Retinal pigment epithelial cell (primary cell): ENCODE measurements around the gene ACSF3.
A peak's percentile ranks its signal among the peaks of the same experiment; 100 is the strongest.

ENCODE experiments used
- DNase-seq: peaks from one replicate; pipeline ENCODE4 v3.0.0-alpha.2; 2010; ENCODE audit warnings: low read depth
- H3K4me3 ChIP-seq: 2 replicates; pipeline ENCODE4 v1.5.1; 2011; ENCODE audit warnings: mild to moderate bottlenecking, low read length, control low read depth, moderate library complexity
- CTCF ChIP-seq: conservative IDR thresholded peaks from 2 replicates; pipeline ENCODE4 v1.5.1; 2011; ENCODE audit warnings: low read depth, low read length, control low read depth, inconsistent platforms

Gene ACSF3

DNA sequence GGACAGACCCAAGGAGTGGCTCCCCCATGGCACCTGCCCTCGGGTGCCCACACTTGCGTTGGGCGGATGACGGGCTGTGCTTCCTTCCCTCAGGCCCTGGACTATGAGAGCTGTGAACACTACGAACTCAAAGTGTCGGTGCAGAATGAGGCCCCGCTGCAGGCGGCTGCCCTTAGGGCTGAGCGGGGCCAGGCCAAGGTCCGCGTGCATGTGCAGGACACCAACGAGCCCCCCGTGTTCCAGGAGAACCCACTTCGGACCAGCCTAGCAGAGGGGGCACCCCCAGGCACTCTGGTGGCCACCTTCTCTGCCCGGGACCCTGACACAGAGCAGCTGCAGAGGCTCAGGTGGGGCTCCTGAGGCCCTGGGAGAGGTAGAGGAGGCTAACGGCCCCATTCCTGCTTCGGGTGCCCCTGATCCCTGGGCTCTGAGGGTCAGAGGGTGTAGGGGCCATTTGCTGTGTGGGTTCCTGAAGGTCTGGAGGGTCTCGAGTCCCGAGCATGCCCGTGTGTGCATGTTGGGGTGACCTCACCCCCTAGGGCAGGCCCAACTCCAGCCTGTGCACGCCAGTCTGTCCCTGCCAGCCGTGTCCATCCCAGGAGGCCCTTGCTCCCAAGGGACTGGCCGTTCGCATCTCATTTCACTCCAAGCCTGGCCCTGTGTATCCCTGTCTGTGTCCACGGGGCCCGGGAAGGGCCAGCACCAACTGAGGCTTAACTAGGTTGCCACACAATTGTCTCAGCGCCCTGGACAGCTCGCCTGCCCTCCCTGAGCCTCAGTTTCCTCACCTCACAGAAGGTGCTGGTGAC, 96.7 kb downstream of the ACSF3 start:
- no peak overlapping the region for H3K4me3 ChIP-seq
- DNase-seq: no peak
- TF ChIP-seq CTCF: no peak

DNA sequence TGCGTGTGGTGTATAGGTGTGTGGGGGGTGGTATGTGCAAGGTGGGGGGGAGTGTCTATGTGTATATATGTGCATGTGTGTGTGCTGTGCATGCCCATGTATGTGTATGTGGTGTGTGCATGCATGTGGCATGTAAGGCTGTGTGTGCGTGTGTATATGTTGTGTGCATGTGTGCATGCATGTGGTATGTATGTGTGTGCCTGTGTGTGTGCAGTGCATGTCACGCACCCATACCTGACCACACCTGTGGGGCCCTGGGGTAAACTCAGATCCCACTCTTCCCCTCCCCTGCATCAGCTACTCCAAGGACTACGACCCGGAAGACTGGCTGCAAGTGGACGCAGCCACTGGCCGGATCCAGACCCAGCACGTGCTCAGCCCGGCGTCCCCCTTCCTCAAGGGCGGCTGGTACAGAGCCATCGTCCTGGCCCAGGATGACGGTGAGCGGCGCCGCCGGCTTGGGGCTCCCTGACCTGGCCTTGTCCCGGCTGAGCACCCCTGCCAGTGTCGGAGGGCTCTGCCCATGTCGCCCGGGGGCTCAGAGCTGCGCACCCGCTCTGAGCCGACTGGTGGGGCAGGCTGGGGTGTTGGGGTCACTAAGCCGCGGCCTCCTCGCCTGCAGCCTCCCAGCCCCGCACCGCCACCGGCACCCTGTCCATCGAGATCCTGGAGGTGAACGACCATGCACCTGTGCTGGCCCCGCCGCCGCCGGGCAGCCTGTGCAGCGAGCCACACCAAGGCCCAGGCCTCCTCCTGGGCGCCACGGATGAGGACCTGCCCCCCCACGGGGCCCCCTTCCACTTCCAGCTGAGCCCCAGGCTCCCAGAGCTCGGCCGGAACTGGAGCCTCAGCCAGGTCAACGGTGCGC, 97.6 kb downstream of the ACSF3 start:
- TF ChIP-seq CTCF: no peak
- no peak for DNase-seq

GRCh38 chr16:89191901-89192185, 98.2 kb downstream of the ACSF3 start:
- no peak for TF ChIP-seq CTCF
- peak overlapping the region; percentile 24 for H3K4me3 ChIP-seq
- no peak for DNase-seq

More for the DNA sequence above, 97.6 kb downstream of the ACSF3 start:
- H3K4me3 ChIP-seq: no peak overlapping the region

- DNase-seq: peak; percentile 44
These were observed 98.7 kb downstream of the ACSF3 start for GRCh38 chr16:89192186-89192955.

DNA sequence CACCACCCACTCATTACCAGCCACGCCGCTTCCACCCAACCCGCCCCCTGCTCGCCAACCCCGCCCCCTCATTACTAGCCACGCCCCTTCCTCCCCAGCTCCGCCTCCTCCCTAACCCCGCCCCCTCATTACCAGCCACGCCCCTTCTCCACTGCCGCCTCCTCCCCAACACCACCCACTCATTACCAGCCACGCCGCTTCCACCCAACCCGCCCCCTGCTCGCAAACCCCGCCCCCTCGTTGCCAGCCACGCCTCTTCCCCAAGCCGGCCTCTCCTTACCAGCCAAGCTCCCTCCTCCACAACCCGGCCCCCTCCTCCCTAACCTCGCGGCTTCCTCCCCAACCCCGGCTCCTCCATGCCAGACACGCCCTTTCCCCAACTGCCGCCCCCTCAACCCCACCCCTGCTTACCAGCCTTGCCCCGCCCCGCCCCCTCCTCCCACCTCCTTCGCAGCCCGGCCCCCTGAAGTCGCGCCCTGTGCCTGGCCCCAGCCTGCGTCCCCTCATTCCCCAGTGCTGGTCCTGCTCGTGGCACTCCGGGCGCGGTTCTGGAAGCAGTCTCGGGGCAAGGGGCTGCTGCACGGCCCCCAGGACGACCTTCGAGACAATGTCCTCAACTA, 99.4 kb downstream of the ACSF3 start:
- no peak overlapping the region for H3K4me3 ChIP-seq
- DNase-seq: no peak
- TF ChIP-seq CTCF: no peak

More at GRCh38 chr16:89192186-89192955, 98.7 kb downstream of the ACSF3 start:
- peak overlapping the region; percentile 24 for H3K4me3 ChIP-seq

DNA sequence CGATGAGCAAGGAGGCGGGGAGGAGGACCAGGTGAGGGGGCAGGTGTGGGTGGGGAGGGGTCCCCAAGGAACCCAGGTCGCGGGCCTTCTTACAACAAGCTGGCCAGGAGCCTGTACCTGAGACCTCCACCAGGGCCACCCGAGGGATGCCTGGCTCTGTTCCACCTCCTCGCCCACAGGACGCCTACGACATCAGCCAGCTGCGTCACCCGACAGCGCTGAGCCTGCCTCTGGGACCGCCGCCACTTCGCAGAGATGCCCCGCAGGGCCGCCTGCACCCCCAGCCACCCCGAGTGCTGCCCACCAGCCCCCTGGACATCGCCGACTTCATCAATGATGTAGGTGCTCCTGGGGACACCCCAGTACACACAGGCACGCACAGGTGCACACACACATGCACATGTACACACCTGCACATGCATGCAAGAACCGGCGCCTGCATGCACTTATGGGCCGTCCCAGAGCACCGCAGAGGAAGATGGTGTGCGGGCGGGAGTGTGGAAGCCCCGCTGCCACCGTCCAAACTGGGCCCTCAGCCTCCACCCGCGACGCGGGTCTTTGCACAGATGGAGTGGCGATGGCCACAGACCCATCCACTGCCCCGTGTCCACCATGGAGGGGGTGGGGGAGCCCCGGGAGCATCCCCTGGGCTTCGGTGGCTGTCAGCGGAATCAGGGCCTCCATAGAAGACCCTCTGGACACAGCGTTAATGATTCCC, 100.1 kb downstream of the ACSF3 start:
- no peak for TF ChIP-seq CTCF
- no peak for DNase-seq
- no peak overlapping the region for H3K4me3 ChIP-seq
